SK-N-SH (cell line): ENCODE results near the gene YKT6. TPM values are rescaled to one million over a fixed set of nuclear protein-coding genes. Genes with fewer than 3 reads are reported as not detected.
A peak's percentile ranks its signal among the peaks of the same experiment; 100 is the strongest.

Experiments used
- CTCF ChIA-PET: fragments of 300-600, 350-600 bp; formaldehyde crosslinking; extraction: SDS; loops from one replicate; lab custom pipeline; 2021; lab: Yijun Ruan, JAX
- POLR2A ChIA-PET: fragments of 350-600 bp; sonication (Branson Sonifier 250); formaldehyde crosslinking; extraction: SDS; loops from one replicate; lab custom pipeline; 2020; ENCODE audit warnings: antibody characterized with exemption, inconsistent platforms; lab: Yijun Ruan, JAX
- DNase-seq: peaks from one replicate; pipeline ENCODE4 v3.0.0; 2012
- H2AFZ ChIP-seq: fragments of 200-600 bp; sonication (generic); 2 replicates; pipeline ENCODE4 v1.8.1; 2016; ENCODE audit warnings: antibody characterized with exemption, mild to moderate bottlenecking, low read depth
- H3F3A ChIP-seq: fragments of 200-600 bp; sonication (generic); replicated peaks from 2 replicates; pipeline ENCODE3; 2016; ENCODE audit warnings: antibody characterized with exemption, mild to moderate bottlenecking; ENCODE audit not compliant: insufficient read depth
- H3K27ac ChIP-seq, 2 experiments: fragments of 200-500 bp in 1 of 2; fragments of 200-600 bp in 1 of 2; sonication (Bioruptor generic) in 1 of 2; sonication (generic), shearing (Covaris generic) in 1 of 2; 2 replicates each; pipeline versions ENCODE4 v1.5.1 to v1.6.1; 2014 to 2016; ENCODE audit warnings: low read depth in 2 of 2, inconsistent platforms in 1 of 2, low read length in 1 of 2, mild to moderate bottlenecking in 1 of 2, mixed read lengths in 1 of 2
- H3K27me3 ChIP-seq: fragments of 200-600 bp; sonication (generic), shearing (Covaris generic); 2 replicates; pipeline ENCODE4 v1.6.1; 2016; ENCODE audit warnings: mixed run types; ENCODE audit not compliant: insufficient read depth
- H3K36me3 ChIP-seq, 2 experiments: fragments of 200-500 bp in 1 of 2; fragments of 200-600 bp in 1 of 2; sonication (Bioruptor generic) in 1 of 2; sonication (generic) in 1 of 2; replicated peaks in 1 of 2; 2 replicates each; pipeline versions ENCODE3 to v1.5.1; 2014 to 2016; ENCODE audit warnings: low read length in 1 of 2, mild to moderate bottlenecking in 1 of 2; ENCODE audit not compliant: insufficient read depth in 2 of 2, control insufficient read depth in 1 of 2
- H3K4me1 ChIP-seq, 2 experiments: fragments of 200-500 bp in 1 of 2; fragments of 200-600 bp in 1 of 2; sonication (Bioruptor generic) in 1 of 2; sonication (generic), shearing (Covaris generic) in 1 of 2; 2 replicates each; pipeline versions ENCODE4 v1.5.1 to v1.6.1; 2014 to 2016; ENCODE audit warnings: low read depth in 1 of 2, low read length in 1 of 2, mixed run types in 1 of 2; ENCODE audit not compliant: insufficient read depth in 2 of 2, control insufficient read depth in 1 of 2
- H3K4me2 ChIP-seq: fragments of 200-600 bp; sonication (generic), shearing (Covaris generic); 2 replicates; pipeline ENCODE4 v1.6.1; 2017; ENCODE audit warnings: mixed run types
- H3K4me3 ChIP-seq, 2 experiments: fragments of 200-500 bp in 1 of 2; fragments of 200-600 bp in 1 of 2; sonication (Bioruptor generic) in 1 of 2; sonication (generic), shearing (Covaris generic) in 1 of 2; 2 replicates each; pipeline versions ENCODE4 v1.5.1 to v1.8.1; 2014 to 2016; ENCODE audit warnings: low read depth in 2 of 2, inconsistent platforms in 1 of 2, low read length in 1 of 2, mild to moderate bottlenecking in 1 of 2, mixed read lengths in 1 of 2, moderate library complexity in 1 of 2
- H3K79me2 ChIP-seq: fragments of 200-600 bp; sonication (generic); 2 replicates; pipeline ENCODE4 v1.8.1; 2017; ENCODE audit warnings: mild to moderate bottlenecking; ENCODE audit not compliant: insufficient read depth
- H3K9ac ChIP-seq: fragments of 200-600 bp; sonication (generic); 2 replicates; pipeline ENCODE4 v1.6.1; 2017; ENCODE audit warnings: mixed run types
- H3K9me2 ChIP-seq: fragments of 200-600 bp; sonication (generic); 2 replicates; pipeline ENCODE4 v1.6.1; 2017; ENCODE audit warnings: mixed run types
- H3K9me3 ChIP-seq: fragments of 200-600 bp; sonication (generic); 2 replicates; pipeline ENCODE4 v1.6.1; 2017; ENCODE audit warnings: mixed run types, mild to moderate bottlenecking, moderate library complexity
- H4K20me1 ChIP-seq: fragments of 200-600 bp; sonication (generic); 2 replicates; pipeline ENCODE4 v1.6.1; 2017; ENCODE audit warnings: mild to moderate bottlenecking, mixed run types; ENCODE audit not compliant: insufficient read depth
- CTCF ChIP-seq: fragments of 200-600 bp; sonication (generic); IDR thresholded peaks from 2 replicates; pipeline ENCODE4 v1.6.1; 2017; ENCODE audit warnings: antibody characterized with exemption, mild to moderate bottlenecking, moderate library complexity
- JUND ChIP-seq: IDR thresholded peaks from 2 replicates; pipeline ENCODE4 v1.4.0; 2012
- MAX ChIP-seq: IDR thresholded peaks from 2 replicates; pipeline ENCODE4 v1.4.0; 2012; ENCODE audit warnings: low read depth
- MEF2A ChIP-seq: IDR thresholded peaks from 2 replicates; pipeline ENCODE4 v1.4.0; 2012; ENCODE audit warnings: low read depth, borderline replicate concordance
- MXI1 ChIP-seq: IDR thresholded peaks from 2 replicates; pipeline ENCODE4 v1.6.1; 2012; ENCODE audit warnings: mild to moderate bottlenecking, low read depth, low read length, improper control_type of control experiment
- NRF1 ChIP-seq: IDR thresholded peaks from 2 replicates; pipeline ENCODE4 v1.6.1; 2012; ENCODE audit warnings: low read depth, mild to moderate bottlenecking, low read length
- REST ChIP-seq: IDR thresholded peaks from 2 replicates; pipeline ENCODE4 v1.6.1; 2012; ENCODE audit warnings: mild to moderate bottlenecking, low read depth, low read length, moderate library complexity
- RXRA ChIP-seq: IDR thresholded peaks from 2 replicates; pipeline ENCODE4 v1.4.0; 2012; ENCODE audit warnings: low read depth, mild to moderate bottlenecking, borderline replicate concordance
- TAF1 ChIP-seq: IDR thresholded peaks from 2 replicates; pipeline ENCODE4 v1.6.1; 2012; ENCODE audit warnings: low read depth, mild to moderate bottlenecking, low read length, moderate library complexity, borderline replicate concordance
- TCF12 ChIP-seq: IDR thresholded peaks from 2 replicates; pipeline ENCODE4 v1.4.0; 2012
- TEAD4 ChIP-seq: IDR thresholded peaks from 2 replicates; pipeline ENCODE4 v1.4.0; 2012; ENCODE audit warnings: mild to moderate bottlenecking, borderline replicate concordance; ENCODE audit not compliant: insufficient read depth
- WGBS: methylation state at CpG from one replicate; pipeline ENCODE4 v1.1.6; 2017; ENCODE audit warnings: low lambda C conversion rate; 5-methylcytosine and 5-hydroxymethylcytosine counted together
- polyA plus RNA-seq, 3 experiments: library from polyadenylated mRNA; depleted of rRNA; stranded (reverse); fragments of >200 nt; gene quantifications; 2 replicates each; pipeline ENCODE4 v1.2.3, GENCODE V29; 2012

YKT6 gene
- polyA plus RNA-seq, 1 of the 3 experiments (the other 2 are of a cell fraction) = 170 TPM

GRCh38 chr7:44225566-44226395 lies 25.0 kb downstream of the YKT6 start:
- H3K36me3 ChIP-seq = no peaks in the 10 kb centered on the region
- POLR2A ChIA-PET = no interaction called here
- H3K9me3 ChIP-seq = no peaks in the 10 kb centered on the region
- H3K79me2 ChIP-seq = no peaks in the 10 kb centered on the region
- no peak overlapping the region for H3K27ac ChIP-seq
- no peaks in the 10 kb centered on the region for H3F3A ChIP-seq
- no peak overlapping the region for H3K4me2 ChIP-seq
- H4K20me1 ChIP-seq = no peaks in the 10 kb centered on the region
- DNase-seq = peak; percentile 49
- CTCF ChIA-PET = interaction anchor here (0.6 to 6.9 kb wide), 4 partner anchors 11 to 29 kb away, joined by 3 to 70 read pairs (median 4); no protein-coding TSS in a partner anchor
- H3K9ac ChIP-seq = no peak overlapping the region
- no peaks in the 10 kb centered on the region for H3K27me3 ChIP-seq
- H3K4me1 ChIP-seq = peaks cover 0 to 38% of the 10 kb centered on the region in 2 experiments; a peak in 1 of 4 replicates
- 72% methylated on average over 25 of the region's 26 CpGs for WGBS
- H3K9me2 ChIP-seq = no peaks in the 10 kb centered on the region
- no peak overlapping the region for H3K4me3 ChIP-seq
- no peak overlapping the region for H2AFZ ChIP-seq
- TF ChIP-seq NRF1 = no peak
- no peak for TF ChIP-seq MXI1
- TF ChIP-seq MAX = no peak
- TF ChIP-seq CTCF = no peak
- no peak for TF ChIP-seq TEAD4
- no peak for TF ChIP-seq TAF1
- no peak for TF ChIP-seq JUND
- no peak for TF ChIP-seq RXRA
- TF ChIP-seq MEF2A = no peak
- no peak for TF ChIP-seq TCF12
- no peak for TF ChIP-seq REST
